Ishikawa (cell line): Measurements from ENCODE around the gene PSMG4.

Experiments used
- TEAD4 ChIP-seq: IDR thresholded peaks from 2 replicates; pipeline ENCODE4 v1.6.1; 2012
- TF ChIP-seq, protein P1 (sequence below): IDR thresholded peaks from 2 replicates; pipeline ENCODE4 v1.6.1; 2012

DNA sequence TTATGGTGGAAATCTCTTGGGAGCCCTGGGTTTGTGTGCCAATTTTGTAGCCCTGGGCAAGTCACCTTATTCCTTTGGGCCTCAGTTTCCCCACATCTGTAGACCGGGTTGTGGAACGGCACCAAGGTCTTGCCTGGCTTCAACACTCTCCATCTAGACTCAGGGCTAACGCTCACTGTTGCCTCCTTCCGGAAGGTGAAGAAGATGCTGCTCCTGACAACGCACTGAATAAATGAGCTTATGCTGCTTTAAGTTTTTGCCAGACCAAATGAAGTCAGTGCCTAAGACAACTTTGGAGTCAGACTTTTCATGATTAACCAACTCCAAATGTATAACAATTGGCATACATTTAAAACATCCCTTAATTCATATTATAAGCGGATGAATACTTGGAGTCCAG is 53.1 kb downstream of the PSMG4 start:
- TF ChIP-seq TEAD4, result no peak
- TF ChIP-seq, protein P1, sequence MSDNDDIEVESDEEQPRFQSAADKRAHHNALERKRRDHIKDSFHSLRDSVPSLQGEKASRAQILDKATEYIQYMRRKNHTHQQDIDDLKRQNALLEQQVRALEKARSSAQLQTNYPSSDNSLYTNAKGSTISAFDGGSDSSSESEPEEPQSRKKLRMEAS, result no peak
